NCI-H510A (cell line): Measurements from ENCODE around the gene ZNF550.

ENCODE experiments used
- DNase-seq: peaks from one replicate; lab custom pipeline; 2025; lab: John Stamatoyannopoulos, UW

ZNF550 gene

GRCh38 chr19:57559404-57560025 is at the start of gene ZNF550:
Gene ZNF550, minus strand, starts transcription at chr19:57559863. Its CDS starts 181 bp downstream, at chr19:57559682.
- peak; percentile 71 for DNase-seq

DNA sequence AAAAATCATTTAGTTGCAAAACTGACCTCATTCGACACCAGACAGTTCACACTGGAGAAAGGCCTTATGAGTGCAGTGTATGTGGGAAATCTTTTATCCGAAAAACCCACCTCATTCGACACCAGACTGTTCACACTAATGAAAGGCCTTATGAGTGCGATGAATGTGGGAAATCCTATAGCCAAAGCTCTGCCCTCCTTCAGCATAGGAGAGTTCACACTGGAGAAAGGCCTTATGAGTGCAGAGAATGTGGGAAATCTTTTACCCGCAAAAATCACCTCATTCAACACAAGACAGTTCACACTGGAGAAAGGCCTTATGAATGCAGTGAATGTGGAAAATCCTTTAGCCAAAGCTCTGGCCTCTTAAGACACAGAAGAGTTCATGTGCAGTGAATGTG is 47.3 kb upstream of the ZNF550 start:
- DNase-seq: no peak

DNA sequence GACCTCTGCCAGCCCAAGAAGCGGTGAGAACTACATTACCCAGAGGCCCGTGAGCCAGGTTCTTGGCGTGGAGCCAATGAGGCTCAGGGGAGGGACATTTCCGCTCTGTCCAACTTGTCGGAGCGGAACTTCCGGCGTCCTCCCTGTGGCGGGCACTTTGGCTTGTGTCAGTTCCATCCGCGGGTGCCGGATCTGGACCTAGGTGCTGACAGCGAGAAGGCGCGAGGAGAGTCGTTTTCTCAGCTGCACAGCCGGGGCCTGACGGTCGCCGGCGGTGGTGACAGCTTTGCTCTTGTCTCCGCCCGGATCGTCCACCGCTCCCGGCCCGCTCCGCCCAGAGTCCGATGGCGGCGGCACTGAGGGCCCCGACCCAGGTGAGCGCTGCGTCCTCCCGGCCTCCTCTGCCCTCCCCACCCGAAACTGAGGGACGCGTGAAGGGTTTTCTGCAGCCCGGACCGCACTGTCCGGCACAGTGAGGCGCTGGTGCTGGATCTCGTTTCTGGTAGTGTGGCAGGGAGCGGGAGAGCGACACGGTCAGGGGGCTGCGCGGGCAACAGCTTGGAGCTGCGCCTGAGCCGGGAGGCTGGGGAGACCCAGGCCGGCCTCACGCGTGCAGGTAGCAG is 40.2 kb upstream of the ZNF550 start, which contains the start of gene ZNF530:
TSS of gene ZNF530 (plus strand) at position 125 of the 623 bp plus-strand sequence. CDS start 4,461 bp downstream, outside the sequence.
- DNase-seq: peak; percentile 86

DNA sequence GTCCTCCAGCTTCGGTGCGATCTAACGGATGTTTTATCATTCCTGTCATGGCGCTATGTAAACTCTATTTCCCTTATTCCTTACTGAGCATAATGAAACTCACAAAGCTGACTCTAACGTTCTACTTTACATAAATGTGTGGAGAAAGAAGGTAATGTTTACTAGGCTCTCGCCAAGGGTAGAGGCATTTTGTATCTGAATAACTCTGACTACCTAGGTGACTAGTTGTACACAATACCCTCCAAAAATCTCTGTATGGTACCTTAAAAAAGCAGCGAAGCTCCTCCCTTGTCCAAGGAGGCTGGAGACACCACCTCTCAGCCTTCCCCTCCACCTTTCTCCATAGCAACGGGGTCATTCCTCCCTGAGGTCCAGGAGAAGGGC is 39.7 kb upstream of the ZNF550 start:
- no peak for DNase-seq

DNA sequence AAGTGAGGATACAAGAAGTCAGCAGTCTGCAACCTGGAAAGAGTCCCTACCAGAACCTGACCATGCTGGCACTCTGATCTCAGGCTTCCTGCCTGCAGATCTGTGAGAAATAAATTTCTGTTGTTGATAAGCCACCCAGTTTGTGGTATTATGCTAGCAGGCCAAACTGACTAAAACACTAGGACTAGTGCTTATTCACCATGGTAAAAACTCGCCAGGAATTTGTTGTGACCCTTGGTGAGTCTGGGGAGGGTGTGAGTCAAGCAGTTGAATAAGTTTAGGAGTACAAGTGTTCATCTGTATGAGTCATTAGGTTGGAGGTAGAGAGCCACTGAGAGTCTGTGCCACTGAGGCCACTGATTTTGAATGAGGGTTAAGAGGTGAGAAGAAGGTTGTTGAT is 27.9 kb upstream of the ZNF550 start:
- DNase-seq: no peak

DNA sequence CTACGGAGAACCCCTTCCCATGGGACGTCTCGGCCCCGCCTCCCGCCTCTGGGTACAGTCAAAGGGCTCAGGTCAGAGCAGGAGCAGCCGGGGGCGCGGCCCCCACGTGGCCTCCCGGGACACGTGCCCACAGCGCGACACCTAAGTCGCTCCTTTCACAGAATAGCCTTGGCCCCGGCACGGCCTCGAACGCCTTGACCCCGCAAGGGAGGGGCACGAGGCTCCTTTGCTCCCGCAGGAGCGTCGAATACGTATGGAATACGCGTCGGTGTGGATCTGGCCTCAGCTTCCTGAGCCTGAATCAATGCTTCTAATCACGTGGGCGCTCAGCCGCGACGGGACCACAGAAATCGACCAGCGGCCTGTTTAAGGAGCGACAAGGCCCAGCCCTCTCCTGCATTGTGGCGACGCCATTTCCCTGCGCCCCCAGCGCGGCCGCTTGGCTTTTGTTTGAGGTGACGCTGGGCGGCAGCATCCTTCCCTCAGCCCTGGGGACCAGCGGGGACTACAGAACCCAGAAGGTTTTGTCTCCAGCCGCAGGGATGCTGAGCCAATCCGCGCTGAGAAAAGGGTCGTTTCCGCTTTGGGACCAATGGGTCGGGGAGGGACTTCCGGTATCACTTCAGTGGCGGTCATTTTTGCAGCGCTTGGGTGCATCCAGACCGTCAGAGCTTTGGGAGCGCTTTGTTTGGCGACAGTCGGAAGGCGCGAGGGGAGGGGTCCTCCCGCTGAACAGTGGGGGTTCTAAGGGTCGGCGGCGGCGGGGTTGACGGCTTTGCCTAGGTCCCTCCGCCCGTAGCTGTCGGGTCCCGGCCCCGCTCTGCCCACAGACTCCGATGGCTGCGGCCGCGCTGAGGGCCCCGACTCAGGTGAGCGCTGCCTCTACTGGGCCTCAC is 24.1 kb upstream of the ZNF550 start, which contains the start of gene ZIK1:
TSS of gene ZIK1 (plus strand) at position 625 of the 896 bp plus-strand sequence. CDS start at position 837, 212 bp downstream.
- DNase-seq: peak; percentile 92

- no peak for DNase-seq
Observed at GRCh38 chr19:57583104-57583520, 23.4 kb upstream of the ZNF550 start.

- DNase-seq: peak; percentile 89
Observed at GRCh38 chr19:57578487-57579205, 19.0 kb upstream of the ZNF550 start, which contains the start of gene ZNF416. Gene ZNF416, minus strand, starts transcription at chr19:57578911. Its CDS starts 207 bp downstream, at chr19:57578704.

DNA sequence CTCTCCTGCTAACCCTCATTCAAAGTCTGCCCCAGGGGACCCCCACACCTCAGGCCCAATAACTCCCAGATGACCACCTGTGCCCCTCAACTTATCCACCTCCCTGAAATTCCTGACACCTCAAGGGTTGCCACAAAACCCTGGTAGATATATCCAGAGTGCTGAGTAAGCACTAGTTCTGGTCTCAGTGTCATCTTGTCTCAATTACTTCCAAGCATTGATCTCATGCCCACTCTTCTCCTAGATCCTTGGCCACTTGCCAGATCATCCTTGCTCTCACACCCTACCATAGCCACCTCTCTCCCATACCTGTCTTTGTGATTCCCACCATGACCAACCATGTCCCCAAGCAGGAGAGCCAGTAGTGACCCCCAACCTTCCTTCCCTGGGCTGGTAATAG is 17.0 kb upstream of the ZNF550 start:
- no peak for DNase-seq

DNA sequence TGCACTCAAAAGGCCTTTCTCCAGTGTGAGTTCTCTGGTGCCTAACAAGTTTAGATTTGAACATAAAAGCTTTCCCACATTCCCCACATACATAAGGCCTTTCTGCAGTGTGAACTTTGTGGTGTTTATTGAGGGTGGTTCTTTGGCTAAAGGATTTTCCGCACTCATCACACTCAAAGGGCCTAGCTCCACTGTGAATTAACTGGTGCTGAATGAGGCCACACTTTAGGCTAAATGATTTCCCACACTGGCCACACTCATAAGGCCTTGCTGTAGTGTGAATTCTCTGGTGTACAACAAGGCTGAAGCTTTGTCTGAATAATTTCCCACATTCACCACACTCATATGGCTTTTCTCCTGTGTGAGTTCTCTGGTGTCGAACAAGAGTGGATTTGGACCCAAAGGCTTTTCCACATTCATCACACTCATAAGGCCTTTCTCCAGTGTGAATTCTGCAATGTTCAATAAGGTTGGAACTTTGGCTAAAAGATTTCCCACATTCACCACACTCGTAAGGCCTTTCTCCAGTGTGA is 12.8 kb upstream of the ZNF550 start:
- no peak for DNase-seq

GRCh38 chr19:57570707-57571106 is 11.0 kb upstream of the ZNF550 start:
- DNase-seq: no peak

DNA sequence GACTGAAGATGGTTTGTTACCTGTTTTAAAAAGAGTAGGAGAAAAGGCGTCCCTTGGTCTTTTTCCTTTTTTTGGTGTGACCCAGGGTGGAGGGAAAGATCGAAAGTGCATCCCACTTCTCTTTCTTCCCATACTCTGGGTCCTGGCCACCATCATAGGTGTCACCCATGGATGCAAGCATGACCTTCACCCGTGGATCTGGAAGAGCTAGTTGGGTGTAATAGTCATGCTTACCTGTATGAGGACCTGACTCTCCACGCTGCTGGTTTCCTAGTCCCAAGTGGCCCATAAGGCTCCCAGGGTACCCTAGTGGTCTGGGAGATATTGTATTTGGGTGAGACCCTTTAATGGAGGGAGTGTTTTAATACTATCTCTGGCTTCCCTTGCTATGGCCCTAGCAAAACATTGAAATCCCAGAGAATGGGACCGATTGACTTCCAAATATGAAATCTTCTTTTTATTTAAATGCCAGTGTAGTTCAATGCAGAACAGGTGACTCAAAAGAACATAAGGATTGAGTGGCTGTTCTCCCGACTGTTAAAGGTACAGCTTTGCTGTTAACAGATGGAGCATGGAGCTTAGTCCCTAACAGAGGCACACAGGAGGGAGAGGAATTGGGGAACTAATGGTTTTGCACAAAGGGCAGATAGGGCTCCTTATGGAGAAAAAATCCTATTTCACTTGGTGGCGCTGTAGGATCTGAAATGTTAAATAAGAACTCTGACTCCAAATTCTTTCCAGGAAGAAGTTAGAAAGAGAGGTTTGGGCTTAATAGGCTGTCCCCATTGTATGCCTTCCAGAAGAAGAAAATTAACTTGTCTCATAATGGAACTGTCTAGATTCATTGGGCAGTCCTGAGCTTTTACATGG is 7.0 kb upstream of the ZNF550 start:
- no peak for DNase-seq

- DNase-seq: no peak
Observed at GRCh38 chr19:57563547-57563946, 3.9 kb upstream of the ZNF550 start.

DNA sequence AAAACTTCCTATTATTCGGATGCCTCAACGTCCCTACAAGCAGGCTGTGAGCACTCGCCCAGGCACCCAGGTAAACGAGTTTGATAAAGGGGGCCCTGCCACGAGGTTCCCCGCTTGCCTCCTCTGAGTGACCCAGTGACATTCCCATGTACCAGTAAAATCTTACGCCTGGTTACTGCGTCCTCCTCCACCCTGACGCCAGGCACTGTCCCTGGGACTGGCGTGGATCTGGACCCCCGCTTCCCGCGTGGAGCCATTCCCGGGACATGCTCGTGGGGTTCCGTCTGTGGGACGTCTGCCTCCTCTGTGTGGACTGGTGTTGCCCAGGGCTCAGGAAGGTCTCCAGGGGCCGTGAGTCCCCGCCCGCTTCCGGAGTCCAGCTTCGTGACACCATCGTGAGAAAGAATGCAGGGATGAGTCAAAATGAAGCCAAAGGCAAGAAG is 407 bp upstream of the ZNF550 start:
- DNase-seq: no peak

DNA sequence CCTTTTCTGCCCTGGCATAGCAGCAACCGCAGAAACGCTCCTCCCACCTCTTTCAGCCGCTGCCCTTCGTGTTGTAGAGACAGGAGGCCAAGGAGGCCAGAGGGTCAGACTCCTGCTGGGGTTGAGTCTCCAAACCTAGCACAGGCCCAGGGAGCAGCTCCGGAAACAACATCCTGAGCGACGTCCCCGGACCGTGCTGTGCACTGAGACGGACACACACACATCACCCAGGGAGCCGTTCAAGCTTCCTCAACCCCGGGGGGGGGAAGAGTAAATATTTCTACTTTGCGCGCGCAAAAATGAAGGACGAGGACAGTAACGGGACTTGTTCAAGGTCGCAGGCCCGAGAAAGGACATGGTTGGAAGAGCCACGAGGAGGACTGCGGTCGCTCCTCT is 657 bp downstream of the ZNF550 start:
- no peak for DNase-seq

DNA sequence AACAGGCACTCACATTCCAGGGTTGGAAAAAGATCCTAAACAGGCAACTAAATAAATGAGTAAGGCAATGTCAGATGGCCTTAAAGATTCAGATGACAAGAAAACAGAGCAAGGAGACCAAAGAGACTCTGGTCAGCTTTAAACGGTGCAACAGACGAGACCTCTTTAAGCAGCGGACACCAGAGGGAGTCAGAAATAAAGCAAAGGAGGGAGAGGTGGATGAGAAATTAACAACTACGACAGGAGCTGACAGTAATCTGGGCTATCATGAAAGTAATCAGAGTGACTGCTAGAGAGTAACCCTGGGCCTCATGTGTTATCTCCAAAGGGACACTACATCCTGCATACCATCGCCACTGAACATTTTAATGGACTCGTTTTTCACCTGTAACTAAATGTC is 1.1 kb downstream of the ZNF550 start:
- no peak for DNase-seq

- no peak for DNase-seq
Observed at GRCh38 chr19:57557659-57558058, 2.0 kb downstream of the ZNF550 start.

DNA sequence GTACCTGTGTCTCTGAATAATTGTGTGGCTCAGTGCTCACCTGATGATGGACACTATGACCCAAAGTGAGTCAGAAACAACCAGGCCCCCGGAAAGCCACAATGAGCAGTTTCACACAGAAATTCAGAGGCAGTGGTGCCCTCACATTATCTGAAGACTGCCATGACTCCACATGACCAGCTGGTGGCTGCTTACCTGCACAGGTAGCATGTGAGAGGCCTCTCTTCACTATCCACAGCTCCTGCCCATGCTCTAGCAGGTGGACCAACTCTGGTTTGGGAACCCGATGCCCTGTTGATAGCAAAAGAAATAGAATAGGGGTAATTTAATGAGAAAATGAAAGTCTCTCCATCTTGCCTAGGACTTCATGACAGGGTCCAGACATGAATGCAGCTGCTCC is 7.2 kb downstream of the ZNF550 start:
- DNase-seq: no peak

DNA sequence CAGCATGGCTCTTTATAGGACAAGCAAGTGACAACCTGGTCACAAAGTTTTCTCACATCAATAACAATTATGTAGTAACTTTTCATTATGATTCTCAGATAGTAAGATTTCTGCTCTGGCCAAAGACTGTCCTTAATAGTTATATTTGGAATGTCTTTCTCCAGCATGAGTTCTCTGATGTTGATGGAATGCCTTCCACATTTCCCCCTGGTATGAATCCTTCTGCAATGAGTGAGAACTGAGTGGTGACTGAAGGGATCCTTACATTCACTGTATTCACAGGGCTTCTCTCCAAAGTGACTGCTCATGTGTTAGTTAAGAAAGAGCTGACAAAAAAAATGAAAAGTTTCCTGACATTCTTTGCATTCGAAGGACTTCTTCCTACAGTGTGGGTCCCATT is 13.2 kb downstream of the ZNF550 start:
- DNase-seq: no peak

DNA sequence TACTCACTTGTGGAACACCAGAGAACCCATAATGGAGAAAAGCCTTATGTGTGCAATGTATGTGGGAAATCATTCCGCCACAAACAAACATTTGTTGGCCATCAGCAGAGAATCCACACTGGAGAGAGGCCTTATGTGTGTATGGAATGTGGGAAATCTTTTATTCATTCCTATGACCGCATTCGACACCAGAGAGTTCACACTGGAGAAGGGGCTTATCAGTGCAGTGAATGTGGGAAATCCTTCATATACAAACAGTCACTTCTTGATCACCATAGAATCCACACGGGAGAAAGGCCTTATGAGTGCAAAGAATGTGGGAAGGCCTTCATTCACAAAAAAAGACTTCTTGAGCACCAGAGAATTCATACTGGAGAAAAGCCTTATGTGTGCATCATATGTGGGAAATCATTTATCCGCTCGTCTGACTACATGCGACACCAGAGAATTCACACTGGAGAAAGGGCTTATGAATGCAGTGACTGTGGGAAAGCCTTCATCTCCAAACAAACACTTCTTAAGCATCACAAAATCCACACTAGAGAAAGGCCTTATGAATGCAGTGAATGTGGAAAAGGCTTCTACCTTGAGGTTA is 21.6 kb downstream of the ZNF550 start:
- no peak for DNase-seq
